HepG2 (cell line): ENCODE data around the gene SYNGR2. TPM values are rescaled to one million over a fixed set of nuclear protein-coding genes. Genes with fewer than 3 reads are reported as not detected.

Experiments
- AKNA ChIP-seq: sonication (generic); formaldehyde crosslinking; IDR thresholded peaks from 2 replicates; pipeline ENCODE4 v1.4.0; 2020; ENCODE audit warnings: missing genetic modification reagents, borderline replicate concordance
- CAMTA2 ChIP-seq: sonication (generic); formaldehyde crosslinking; IDR thresholded peaks from 2 replicates; pipeline ENCODE4 v1.4.0; 2020; ENCODE audit warnings: mild to moderate bottlenecking, missing genetic modification reagents, borderline replicate concordance
- GABPA ChIP-seq, 2 experiments: IDR thresholded peaks; 2 replicates each; pipeline ENCODE4 v1.6.1; 2011 to 2016; ENCODE audit warnings: low read depth in 2 of 2, low read length in 1 of 2, missing biosample characterization in 1 of 2, missing genetic modification characterization in 1 of 2
- HCFC1 ChIP-seq: fragments of 150-350 bp; IDR thresholded peaks from 2 replicates; pipeline ENCODE4 v1.6.1; 2014; ENCODE audit warnings: low read depth, low read length
- HINFP ChIP-seq: sonication (generic); formaldehyde crosslinking; IDR thresholded peaks from 2 replicates; pipeline ENCODE4 v1.4.0; 2020; ENCODE audit warnings: low read depth, mild to moderate bottlenecking, missing genetic modification reagents
- KDM1A ChIP-seq: IDR thresholded peaks from 2 replicates; pipeline ENCODE4 v1.6.1; 2016; ENCODE audit warnings: missing compliant biosample characterization
- MATR3 ChIP-seq: sonication (generic); formaldehyde crosslinking; IDR thresholded peaks from 2 replicates; pipeline ENCODE4 v1.4.0; 2020; ENCODE audit warnings: missing genetic modification reagents
- MED13 ChIP-seq: sonication (generic); formaldehyde crosslinking; IDR thresholded peaks from 2 replicates; pipeline ENCODE4 v1.5.0; 2020; ENCODE audit warnings: missing genetic modification reagents
- MIXL1 ChIP-seq: IDR thresholded peaks from 2 replicates; pipeline ENCODE4 v1.6.1; 2016
- MNT ChIP-seq: fragments of 450-650 bp; IDR thresholded peaks from 2 replicates; pipeline ENCODE4 v1.6.1; 2016
- NR2F6 ChIP-seq, 2 experiments: IDR thresholded peaks; 2 replicates each; pipeline ENCODE4 v1.6.1; 2016; ENCODE audit warnings: antibody characterized with exemption in 1 of 2, mild to moderate bottlenecking in 1 of 2
- POLR2AphosphoS2 ChIP-seq: IDR thresholded peaks from 2 replicates; pipeline ENCODE4 v1.6.1; 2011; ENCODE audit warnings: low read depth, low read length, improper control_type of control experiment
- SIX1 ChIP-seq: sonication (generic); formaldehyde crosslinking; IDR thresholded peaks from 2 replicates; pipeline ENCODE4 v1.4.0; 2020; ENCODE audit warnings: missing genetic modification reagents, borderline replicate concordance
- SP1 ChIP-seq, 2 experiments: fragments of 450-650 bp in 1 of 2; sonication (generic) in 1 of 2; formaldehyde crosslinking in 1 of 2; IDR thresholded peaks; 2 replicates each; pipeline versions ENCODE4 v1.4.0 to v1.6.1; 2016 to 2020; ENCODE audit warnings: missing genetic modification reagents in 1 of 2
- ZBTB20 ChIP-seq: sonication (generic); formaldehyde crosslinking; IDR thresholded peaks from 2 replicates; pipeline ENCODE4 v1.8.1; 2023; ENCODE audit warnings: missing genetic modification reagents, low read depth, mild to moderate bottlenecking, borderline replicate concordance
- ZBTB42 ChIP-seq: sonication (generic); formaldehyde crosslinking; IDR thresholded peaks from 2 replicates; pipeline ENCODE4 v1.5.0; 2020; ENCODE audit warnings: mild to moderate bottlenecking, missing genetic modification reagents
- ZFP1 ChIP-seq: IDR thresholded peaks from 2 replicates; pipeline ENCODE4 v1.6.1; 2016
- ZNF101 ChIP-seq: sonication (generic); formaldehyde crosslinking; IDR thresholded peaks from 2 replicates; pipeline ENCODE4 v1.4.0; 2020; ENCODE audit warnings: mild to moderate bottlenecking, low read depth, missing genetic modification reagents, borderline replicate concordance
- ZNF30 ChIP-seq: sonication (generic); formaldehyde crosslinking; IDR thresholded peaks from 2 replicates; pipeline ENCODE4 v1.5.0; 2020; ENCODE audit warnings: mild to moderate bottlenecking, missing genetic modification reagents
- ZNF414 ChIP-seq: sonication (generic); formaldehyde crosslinking; IDR thresholded peaks from 2 replicates; pipeline ENCODE4 v1.5.0; 2020; ENCODE audit warnings: missing genetic modification reagents
- ZNF816 ChIP-seq: sonication (generic); formaldehyde crosslinking; IDR thresholded peaks from 2 replicates; pipeline ENCODE4 v1.8.0; 2022; ENCODE audit warnings: missing genetic modification reagents, mild to moderate bottlenecking, borderline replicate concordance
- ZNF850 ChIP-seq: sonication (generic); formaldehyde crosslinking; conservative IDR thresholded peaks from 2 replicates; pipeline ENCODE4 v1.9.0; 2021; ENCODE audit warnings: mild to moderate bottlenecking, missing genetic modification reagents
- polyA plus RNA-seq, 8 experiments: library from polyadenylated mRNA; depleted of rRNA in 3 of 8; stranded (reverse) in 7 of 8; unstranded in 1 of 8; fragments of >200 nt; fragmentation: Illumina TruSeq in 4 of 8; extraction: Trizol in 4 of 8; gene quantifications; 2 replicates each; pipeline versions ENCODE4 v1.2.1 to v1.2.3, GENCODE V29; 2011 to 2016; ENCODE audit warnings: low read depth in 4 of 8, missing spikeins in 1 of 8, mixed read lengths in 1 of 8; ENCODE audit not compliant: insufficient read depth in 1 of 8
- total RNA-seq, 5 experiments: library from RNA; depleted of rRNA; stranded (reverse); fragments of >200 nt; fragmentation: Illumina TruSeq; extraction: Trizol; gene quantifications; 2 replicates each; pipeline ENCODE4 v1.2.3, GENCODE V29; 2016; ENCODE audit warnings: low read depth in 1 of 5

SYNGR2 gene
- total and polyA plus RNA-seq, 2 of the 13 experiments (the other 11 are each of a cell fraction or from before 2014, with no cell fraction given) = 46.7 to 170 TPM

GRCh38 chr17:78214016-78214705, 45.8 kb downstream of the SYNGR2 start, which contains the start of gene BIRC5 (continued):
- TF ChIP-seq ZNF850 (CRISPR knock-in tag) = no peak
- no peak for TF ChIP-seq AKNA
- TF ChIP-seq MIXL1 (CRISPR knock-in tag) = no peak
- TF ChIP-seq NR2F6 (IDR thresholded peaks at IDR 0.05) = no peak
- TF ChIP-seq NR2F6 (CRISPR knock-in tag; IDR thresholded peaks at IDR 0.05) = 0 out of 2 replicates have a peak, but pooled peaks have one; percentile 24
- no peak for TF ChIP-seq SP1 (IDR thresholded peaks at IDR 0.05)
- peak; percentile 100 for TF ChIP-seq SP1 (CRISPR knock-in tag; IDR thresholded peaks at IDR 0.05)
- TF ChIP-seq KDM1A (CRISPR knock-in tag) = no peak
- no peak for TF ChIP-seq SIX1 (CRISPR knock-in tag)
- TF ChIP-seq MNT = peak; percentile 82
- no peak for TF ChIP-seq ZNF414 (CRISPR knock-in tag)
- peak; percentile 90; the same call in 1 of the 2 replicates for TF ChIP-seq ZBTB20 (CRISPR knock-in tag)
- TF ChIP-seq GABPA (IDR thresholded peaks at IDR 0.05; ENCODE audit: low read depth, low read length) = no peak; the same call in 1 of the 2 replicates
- peak; percentile 68 for TF ChIP-seq GABPA (CRISPR knock-in tag; IDR thresholded peaks at IDR 0.05; ENCODE audit: low read depth)
- TF ChIP-seq CAMTA2 (CRISPR knock-in tag) = no peak
- no peak for TF ChIP-seq MATR3 (CRISPR knock-in tag)
- no peak for TF ChIP-seq ZFP1 (CRISPR knock-in tag)
- peak; percentile 91 for TF ChIP-seq HINFP (CRISPR knock-in tag)
- 0 out of 2 replicates have a peak, but pooled peaks have one; percentile 79 for TF ChIP-seq ZBTB42 (CRISPR knock-in tag)
- no peak for TF ChIP-seq POLR2AphosphoS2
- 0 out of 2 replicates have a peak, but pooled peaks have one; percentile 62 for TF ChIP-seq MED13
- TF ChIP-seq ZNF816 (CRISPR knock-in tag) = no peak; the same call in 1 of the 2 replicates
- no peak for TF ChIP-seq ZNF30 (CRISPR knock-in tag)
- TF ChIP-seq HCFC1 = peak; percentile 94
- TF ChIP-seq ZNF101 (CRISPR knock-in tag) = 0 out of 2 replicates have a peak, but pooled peaks have one; percentile 89
